Measurements from ENCODE around the gene FBXL19. TPM values are rescaled to one million over a fixed set of nuclear protein-coding genes. Genes with fewer than 3 reads are reported as not detected.

FBXL19 gene
- total RNA-seq, 1 donor from 2014 or later: 3.6 TPM

DNA sequence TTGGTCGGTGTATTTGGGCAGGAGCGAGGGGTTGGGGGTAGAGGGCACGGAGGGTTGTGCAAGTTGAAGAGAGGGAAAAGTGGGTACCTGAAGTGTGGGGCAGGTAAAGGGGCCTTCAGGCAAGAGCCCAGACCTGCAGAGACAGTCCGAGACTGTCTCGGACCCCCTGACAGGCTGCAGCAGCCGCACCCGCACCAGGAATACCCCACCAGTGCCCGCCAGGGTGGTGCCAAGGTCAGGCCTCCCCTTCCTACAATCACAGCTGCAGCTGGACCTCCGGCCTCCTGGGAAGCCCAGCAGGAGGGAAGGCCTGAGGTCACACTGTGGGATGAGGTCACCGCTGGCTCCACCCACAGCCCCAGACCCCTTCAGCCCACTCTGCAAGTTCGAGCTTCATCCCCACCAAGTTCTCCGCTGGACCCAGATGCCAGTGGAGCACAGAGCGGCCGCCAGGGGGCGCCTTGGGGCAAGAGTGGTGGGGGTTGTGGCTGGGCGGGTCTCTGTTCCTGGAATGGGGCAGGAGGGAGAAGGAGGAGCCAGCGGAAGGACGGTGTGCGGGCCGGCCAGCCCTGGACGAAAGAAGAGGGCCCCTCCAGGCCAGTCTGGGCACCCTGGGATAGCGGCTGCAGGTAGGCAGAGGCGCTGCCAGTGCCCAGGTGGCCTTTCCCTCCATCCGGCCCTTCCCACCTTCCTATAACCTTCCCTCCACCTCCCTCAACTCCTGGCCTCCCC is 61.5 kb downstream of the FBXL19 start, which contains the start of gene HSD3B7:
TSS of gene HSD3B7 (plus strand) at position 539 of the 732 bp plus-strand sequence. CDS start 452 bp downstream, outside the sequence.
- peak; percentile 92 for DNase-seq (ENCODE audit: low spot score)

DNA sequence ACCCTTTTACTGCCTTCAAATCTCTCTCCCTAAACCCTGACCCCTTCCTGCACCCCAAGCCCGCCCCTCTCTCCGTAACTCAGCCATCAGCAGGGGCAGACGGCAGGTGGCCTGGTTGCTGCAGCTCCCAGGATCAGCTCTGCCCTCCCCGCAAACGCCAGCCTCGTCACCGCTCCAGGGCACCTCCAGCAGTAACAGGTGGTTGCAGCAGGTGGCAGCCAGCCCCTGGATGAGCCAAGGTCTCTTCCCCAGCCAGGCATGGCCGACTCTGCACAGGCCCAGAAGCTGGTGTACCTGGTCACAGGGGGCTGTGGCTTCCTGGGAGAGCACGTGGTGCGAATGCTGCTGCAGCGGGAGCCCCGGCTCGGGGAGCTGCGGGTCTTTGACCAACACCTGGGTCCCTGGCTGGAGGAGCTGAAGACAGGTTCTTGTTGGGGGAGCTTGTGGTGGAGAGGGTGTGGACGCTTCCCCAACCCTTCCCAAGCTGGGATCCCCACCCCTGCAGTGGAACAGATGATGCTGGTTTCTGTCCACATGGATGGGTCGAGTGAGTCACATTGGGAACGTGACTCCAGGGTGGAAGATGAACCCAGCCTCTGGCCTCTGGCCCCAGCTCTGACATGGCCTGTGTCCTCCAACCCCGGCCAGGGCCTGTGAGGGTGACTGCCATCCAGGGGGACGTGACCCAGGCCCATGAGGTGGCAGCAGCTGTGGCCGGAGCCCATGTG is 62.2 kb downstream of the FBXL19 start:
- ATAC-seq (peak; percentile 86), DNase-seq (ENCODE audit: low spot score) (peak; percentile 84)

More for the DNA sequence above, 61.5 kb downstream of the FBXL19 start, which contains the start of gene HSD3B7:
- peak; percentile 91 for ATAC-seq

DNA sequence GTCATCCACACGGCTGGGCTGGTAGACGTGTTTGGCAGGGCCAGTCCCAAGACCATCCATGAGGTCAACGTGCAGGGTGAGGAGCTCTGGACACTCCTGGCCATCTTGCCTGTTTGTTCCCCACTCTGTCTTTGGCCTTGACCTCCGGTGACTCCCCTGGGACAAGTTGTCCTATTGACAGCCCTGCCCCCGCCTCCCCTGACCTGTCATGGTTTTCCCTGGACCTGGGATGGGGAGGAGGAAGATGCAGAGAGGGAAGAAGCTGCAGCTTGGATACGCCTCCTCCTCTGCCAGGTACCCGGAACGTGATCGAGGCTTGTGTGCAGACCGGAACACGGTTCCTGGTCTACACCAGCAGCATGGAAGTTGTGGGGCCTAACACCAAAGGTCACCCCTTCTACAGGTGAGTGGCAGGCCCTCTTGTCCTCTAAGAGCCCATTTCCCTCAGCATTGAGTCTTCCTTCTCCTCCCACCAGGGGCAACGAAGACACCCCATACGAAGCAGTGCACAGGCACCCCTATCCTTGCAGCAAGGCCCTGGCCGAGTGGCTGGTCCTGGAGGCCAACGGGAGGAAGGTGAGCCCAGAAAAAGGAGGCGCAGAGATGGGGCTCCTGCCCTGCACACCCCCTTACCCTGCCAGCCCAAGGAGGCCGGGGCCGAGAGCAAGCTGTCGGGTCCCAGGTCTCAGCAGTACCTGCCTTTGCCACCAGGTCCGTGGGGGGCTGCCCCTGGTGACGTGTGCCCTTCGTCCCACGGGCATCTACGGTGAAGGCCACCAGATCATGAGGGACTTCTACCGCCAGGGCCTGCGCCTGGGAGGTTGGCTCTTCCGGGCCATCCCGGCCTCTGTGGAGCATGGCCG is 63.0 kb downstream of the FBXL19 start:
- DNase-seq (ENCODE audit: low spot score) (no peak), ATAC-seq (no peak)

DNA sequence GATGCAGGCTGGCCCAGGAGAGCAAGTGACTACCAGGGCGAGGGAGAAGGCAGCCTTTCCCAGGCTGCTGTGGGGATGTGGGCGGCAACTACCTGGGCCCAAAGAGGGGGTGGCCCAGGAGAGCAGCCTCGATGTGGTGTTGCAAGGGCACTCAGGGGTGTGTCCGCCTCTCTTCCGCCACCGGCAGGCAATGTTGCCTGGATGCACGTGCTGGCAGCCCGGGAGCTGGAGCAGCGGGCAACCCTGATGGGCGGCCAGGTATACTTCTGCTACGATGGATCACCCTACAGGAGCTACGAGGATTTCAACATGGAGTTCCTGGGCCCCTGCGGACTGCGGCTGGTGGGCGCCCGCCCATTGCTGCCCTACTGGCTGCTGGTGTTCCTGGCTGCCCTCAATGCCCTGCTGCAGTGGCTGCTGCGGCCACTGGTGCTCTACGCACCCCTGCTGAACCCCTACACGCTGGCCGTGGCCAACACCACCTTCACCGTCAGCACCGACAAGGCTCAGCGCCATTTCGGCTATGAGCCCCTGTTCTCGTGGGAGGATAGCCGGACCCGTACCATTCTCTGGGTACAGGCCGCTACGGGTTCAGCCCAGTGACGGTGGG is 64.3 kb downstream of the FBXL19 start:
- ATAC-seq (no peak), DNase-seq (ENCODE audit: low spot score) (no peak)

DNA sequence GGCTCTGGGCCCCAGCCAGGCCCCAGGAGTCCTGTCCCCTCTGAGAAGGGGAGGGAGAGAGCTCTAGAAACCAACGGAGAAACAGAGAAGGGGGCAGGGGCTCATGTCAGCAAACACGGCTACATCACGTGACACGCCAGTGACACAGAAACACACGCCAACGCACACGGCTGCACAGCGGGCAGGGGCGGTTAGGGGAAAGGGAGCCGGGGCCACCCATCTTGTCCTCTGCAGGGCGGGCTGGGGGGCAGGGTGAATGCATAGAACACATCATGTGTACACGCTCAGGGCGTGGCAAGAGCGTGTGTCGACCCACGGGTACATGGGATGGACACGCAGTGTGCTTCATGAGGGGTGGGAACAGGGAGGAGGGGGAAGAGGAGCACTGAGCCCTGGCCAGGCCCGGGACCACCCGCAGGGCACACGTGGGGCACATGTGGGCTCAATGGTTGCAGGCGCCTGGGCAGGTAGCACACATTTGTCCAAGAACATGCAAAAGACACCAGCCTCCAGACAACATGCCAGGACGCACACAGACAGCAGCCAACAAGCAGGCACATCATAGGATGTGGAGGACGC is 66.2 kb downstream of the FBXL19 start:
- DNase-seq (ENCODE audit: low spot score): no peak
- ATAC-seq: no peak

DNA sequence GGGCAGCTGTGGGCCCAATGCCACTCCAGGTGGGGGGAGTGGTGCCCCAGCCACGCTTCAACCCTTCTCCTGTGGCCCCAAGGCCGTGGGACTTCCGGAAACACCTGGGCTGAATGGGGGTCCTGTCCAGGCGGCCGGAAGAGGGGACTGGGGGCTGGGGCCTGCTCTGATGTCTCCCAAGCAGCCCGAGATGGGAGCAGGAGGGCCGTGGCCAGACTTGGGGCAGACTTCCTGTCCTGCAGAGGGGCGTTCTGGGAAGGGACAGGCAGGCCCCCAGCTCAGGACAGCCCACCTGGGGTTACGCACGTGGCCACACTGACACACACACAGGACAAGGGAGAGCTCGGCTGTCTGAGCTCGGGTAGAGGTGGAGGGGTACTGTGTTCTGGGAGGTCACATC is 66.7 kb downstream of the FBXL19 start:
- no peak for DNase-seq (ENCODE audit: low spot score)
- no peak for ATAC-seq

DNA sequence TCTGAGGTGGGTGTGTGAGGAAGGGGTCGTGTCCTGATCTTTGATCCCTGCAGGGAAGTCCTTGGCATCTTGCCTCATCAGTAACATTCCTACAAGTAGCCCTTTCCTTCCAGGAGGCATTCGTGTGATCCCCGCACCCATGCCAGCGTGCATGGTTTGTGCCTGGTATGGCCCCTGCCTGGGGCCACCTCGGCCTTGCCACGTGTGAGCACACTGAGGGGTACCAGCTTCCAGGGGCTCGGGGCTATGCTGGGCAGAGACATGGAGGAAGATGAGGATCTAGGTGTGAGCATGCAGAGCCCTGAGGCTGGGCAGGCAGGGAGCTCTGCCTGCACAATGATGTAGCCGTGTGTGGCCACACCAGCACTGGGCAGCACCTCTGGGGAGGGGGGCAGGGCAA is 67.7 kb downstream of the FBXL19 start:
- no peak for DNase-seq (ENCODE audit: low spot score)
- no peak for ATAC-seq

DNA sequence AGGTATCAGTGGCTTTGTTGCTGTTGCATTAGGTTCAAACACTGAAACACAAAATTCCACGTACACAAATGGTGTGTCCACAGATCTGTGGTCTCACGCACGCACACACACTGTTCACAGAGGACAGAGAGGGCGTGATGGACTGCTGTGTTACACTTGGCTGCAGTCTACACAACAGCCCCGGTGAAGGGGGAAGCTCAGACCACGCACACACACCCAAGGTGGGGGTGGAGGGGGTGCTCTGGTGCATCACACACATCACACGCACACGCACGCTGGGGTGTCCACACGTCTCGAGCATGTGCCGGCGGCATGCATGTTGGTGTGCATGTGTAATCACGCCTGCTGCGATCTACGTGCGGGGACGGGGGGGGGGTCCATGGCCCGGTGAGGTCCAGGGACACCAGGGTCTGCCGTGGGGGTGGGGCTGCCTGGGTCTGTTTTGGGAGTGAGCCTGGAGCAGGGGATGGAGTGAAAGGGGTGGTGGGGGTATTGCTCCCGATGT is 69.0 kb downstream of the FBXL19 start:
- DNase-seq (ENCODE audit: low spot score) (no peak), ATAC-seq (no peak)

DNA sequence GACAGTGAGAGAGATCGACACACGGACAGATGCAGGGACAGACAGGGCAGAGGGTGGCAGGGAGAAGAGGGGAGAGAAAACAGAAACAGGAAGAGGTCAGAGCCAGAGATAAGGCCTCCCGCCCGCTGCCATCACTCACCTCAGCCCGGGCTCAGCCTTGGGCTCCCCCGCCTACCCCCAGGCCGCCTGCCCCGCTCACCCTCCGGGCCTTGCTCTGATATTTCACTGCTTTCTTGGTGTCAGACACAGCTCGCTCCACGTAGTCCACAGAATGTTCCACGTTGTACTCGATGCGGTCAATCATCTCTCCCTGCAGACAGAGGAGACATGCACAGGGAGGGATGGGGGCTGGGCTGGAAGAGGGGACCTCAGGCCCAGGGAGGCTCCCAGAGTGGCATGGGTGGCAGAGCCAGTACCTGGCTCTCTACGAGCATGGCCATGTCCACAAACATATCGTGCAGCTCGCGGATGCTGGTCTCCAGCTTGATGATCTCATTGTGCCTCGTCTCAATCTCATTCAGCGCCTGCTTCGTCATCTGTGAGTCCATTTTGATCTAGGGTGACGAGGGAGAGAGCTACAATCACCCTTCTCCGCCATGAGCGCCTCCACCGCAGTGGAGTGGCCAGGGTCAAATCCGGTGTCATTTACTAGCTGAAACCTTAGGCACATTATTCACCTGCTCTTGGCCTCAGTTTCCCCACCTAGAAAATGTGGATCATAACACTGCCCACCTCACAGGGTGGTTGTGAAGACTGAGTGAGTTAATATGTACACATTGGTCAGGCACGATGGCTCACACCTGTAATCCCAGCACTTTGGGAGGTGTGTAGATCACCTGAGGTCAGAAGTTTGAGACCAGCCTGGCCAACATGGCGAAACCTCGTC is 69.8 kb downstream of the FBXL19 start:
- ATAC-seq (no peak), DNase-seq (ENCODE audit: low spot score) (no peak)

DNA sequence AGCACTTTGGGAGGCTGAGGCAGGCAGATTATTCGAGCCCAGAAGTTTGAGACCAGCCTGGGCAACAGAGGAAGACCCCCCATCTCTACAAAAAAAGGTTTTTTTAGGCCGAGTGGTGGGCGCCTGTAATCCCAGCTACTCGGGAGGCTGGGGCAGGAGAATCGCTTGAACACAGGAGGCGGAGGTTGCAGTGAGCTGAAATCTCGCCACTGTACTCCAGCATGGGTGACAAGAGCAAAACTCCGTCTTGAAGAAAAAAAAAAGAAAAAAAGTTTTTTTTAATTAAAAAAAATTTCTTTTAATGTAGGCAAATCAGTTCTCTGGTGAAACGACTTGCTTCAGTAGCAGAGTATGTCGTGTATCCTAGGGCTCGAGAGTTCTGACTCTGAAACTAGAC is 72.6 kb downstream of the FBXL19 start:
- no peak for DNase-seq (ENCODE audit: low spot score)
- no peak for ATAC-seq

DNA sequence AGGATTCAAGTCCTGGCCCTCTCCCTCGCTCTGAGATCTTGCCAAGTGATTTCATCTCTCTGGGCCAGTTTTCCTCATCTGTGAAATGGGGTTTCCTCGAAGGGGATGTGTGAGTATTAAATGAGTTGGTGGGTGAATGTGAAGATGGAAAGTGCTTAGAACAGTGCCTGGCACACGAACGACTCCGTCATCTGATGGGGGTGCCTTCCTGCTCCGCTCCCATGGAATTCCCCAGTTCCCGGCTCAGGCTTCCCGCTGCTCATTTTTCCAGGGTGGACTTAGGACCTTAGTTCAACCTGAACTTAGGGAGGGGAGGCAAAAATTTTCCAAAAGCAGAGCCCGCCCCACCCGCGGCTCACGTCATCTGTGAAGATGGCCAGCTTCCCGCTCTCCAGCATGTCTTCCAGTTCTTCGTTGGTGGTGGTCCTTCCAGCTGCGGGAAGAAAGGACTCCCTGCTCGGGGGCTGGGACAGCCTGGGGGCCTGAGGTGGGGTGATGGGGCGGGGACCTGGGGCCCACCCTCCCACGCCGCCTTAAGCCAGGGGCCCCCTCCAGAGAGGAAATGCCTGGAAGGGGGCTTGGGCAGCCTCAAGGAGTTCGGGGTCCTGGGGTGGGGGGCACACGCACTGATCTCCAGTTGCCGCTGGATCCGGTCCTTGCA is 73.1 kb downstream of the FBXL19 start:
- ATAC-seq (peak; percentile 61), DNase-seq (ENCODE audit: low spot score) (peak; percentile 87)

DNA sequence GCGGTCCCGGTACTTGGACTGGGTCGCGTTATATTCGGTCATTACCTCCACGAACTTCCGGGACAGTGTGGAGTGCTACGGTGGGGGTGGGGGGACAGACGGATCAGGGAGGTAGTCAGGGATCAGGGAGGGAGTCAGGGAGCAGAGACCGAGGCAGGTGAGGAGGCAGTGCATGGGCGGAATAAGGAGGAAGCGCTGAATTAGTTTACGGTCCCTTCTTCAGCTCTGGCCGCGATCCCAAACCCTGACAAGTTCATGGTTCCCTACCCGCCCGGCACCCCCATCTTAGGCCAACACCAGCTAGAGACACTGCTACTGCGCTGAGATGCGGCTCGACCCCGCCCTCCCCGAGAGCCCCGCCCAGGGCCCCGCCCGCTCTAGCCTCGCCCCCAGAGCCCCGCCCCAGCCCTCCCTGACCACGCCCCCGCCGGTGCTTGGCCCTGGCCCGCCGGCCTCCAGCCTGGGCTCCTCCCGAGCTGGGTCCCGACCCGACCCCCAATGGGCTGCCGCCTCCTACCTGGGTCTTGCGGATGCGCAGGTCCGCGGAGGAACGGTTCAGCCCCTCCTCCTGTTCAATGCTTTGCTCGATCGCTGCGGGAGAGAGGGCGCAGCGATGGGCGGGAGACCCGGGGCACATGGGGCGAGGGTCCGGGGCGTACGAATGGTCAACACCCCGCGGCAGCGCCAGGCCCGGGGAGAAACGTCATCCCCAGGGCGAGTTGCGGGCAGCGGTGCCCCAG is 73.8 kb downstream of the FBXL19 start:
- DNase-seq (ENCODE audit: low spot score): peak; percentile 94
- ATAC-seq: peak; percentile 81

DNA sequence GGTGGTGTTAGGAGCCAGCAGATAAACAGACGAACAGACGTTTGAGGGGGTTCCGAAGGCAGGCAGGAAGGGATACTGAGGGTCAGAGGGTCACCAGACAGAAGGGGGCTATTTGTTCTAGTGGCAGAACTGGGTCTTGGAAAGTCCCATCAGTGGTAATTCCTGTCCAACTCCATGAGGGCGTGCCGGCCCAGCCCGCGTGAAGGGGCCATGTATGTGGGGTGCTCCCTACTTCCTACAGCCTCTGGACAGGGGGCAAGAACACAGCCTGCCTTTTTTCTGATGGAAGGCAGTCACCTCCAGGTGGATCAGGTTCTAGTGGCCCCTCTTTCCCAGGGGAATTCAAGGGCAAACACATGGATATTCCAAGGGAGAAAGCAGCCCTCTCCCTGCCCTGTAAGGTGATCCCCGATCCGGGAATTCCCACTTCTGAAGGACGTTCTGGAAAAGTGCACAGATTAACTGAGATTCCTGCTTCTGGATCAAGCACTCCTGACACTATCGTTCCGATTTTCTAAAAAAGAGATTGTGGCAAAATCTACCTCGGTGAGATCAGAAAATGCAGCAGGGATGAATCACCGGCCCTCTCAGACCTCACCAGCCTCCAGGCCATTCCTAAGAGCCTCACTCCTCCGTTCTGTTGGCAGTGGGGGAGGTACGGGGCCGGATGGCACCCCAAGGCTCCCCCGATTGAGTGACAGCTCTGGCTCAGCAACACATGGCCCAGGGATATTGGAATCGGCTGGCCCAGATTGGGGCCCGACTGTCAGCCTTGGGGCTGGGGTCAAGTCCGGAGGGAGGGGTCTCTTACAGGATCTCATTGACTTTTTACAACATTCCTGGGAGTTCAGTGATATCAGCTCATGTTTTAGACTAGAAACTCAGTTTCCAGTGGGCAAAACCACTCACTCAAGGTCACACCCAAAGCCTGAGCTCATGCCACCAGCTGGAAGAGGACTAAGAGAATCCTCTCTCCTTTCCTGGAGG is 74.6 kb downstream of the FBXL19 start:
- DNase-seq (ENCODE audit: low spot score) (no peak), ATAC-seq (no peak)
